Right cardiac atrium (tissue), 5 donors: ENCODE results near the gene FAM50A. TPM values are rescaled to one million over a fixed set of nuclear protein-coding genes. Genes with fewer than 3 reads are reported as not detected.

Source experiments
- ATAC-seq, 2 donors: fragments of 200-7000 bp; cut with Tn5 transposase; one replicate each; pipeline versions ENCODE4 v1.8.0 to v1.9.1; 2020; ENCODE audit warnings: moderate library complexity in 2 of 2, mild to moderate bottlenecking in 1 of 2
- DNase-seq, 3 donors: peaks; one replicate each; pipeline ENCODE4 v3.0.0-alpha.2; 2020
- H3K27ac ChIP-seq: one replicate; pipeline ENCODE4 v1.5.1; 2013; ENCODE audit warnings: mild to moderate bottlenecking, low read length, control low read depth, moderate library complexity
- H3K27me3 ChIP-seq: one replicate; pipeline ENCODE4 v1.6.1; 2013; ENCODE audit not compliant: control insufficient read depth, insufficient read depth
- H3K4me1 ChIP-seq: one replicate; pipeline ENCODE4 v1.6.1; 2013; ENCODE audit warnings: low read length; ENCODE audit not compliant: control insufficient read depth, insufficient read depth
- H3K4me3 ChIP-seq: one replicate; pipeline ENCODE4 v1.5.1; 2013; ENCODE audit warnings: low read length, control low read depth
- H3K9me3 ChIP-seq: one replicate; pipeline ENCODE4 v1.6.1; 2013; ENCODE audit warnings: low read length; ENCODE audit not compliant: control insufficient read depth
- WGBS: extraction: QIAGEN DNeasy Blood & Tissue Kit; methylation state at CpG from one replicate; pipeline ENCODE4 v1.1.7; 2013; 5-methylcytosine and 5-hydroxymethylcytosine counted together
- intact Hi-C, 4 donors: fragments of 100-400 bp; cut with DNase I; formaldehyde crosslinking; loops; one replicate each; pipeline versions ENCODE4 v1.11.0 to v1.14.0; 2022 to 2023
- polyA plus RNA-seq: library from polyadenylated mRNA; stranded (reverse); fragments of 200-250 nt; gene quantifications from one replicate; pipeline ENCODE4 v1.2.3, GENCODE V29; 2013
- total RNA-seq, 4 donors: library from RNA; stranded (reverse); fragmentation: NEBNext Ultra II Directional; extraction: Animal tissue kit (Norgen Biotek cat#: 25700); gene quantifications; one replicate each; pipeline ENCODE4 v1.2.1, GENCODE V29; 2021
- donor health status: healthy with polysubstance abuse.
- donor health status: DM: no; HTN: yes; CAD: no.
- donor health status: DM: no; HTN: no; CAD: no.
- donor health status: DM: no; HTN: yes; CAD: no; lungs with severe emphysema.
- donor health status: DM: yes; HTN: yes; CAD: no.

FAM50A gene
- total and polyA plus RNA-seq, 5 donors: 48.6 to 88.7 (median 53.3) TPM

DNA sequence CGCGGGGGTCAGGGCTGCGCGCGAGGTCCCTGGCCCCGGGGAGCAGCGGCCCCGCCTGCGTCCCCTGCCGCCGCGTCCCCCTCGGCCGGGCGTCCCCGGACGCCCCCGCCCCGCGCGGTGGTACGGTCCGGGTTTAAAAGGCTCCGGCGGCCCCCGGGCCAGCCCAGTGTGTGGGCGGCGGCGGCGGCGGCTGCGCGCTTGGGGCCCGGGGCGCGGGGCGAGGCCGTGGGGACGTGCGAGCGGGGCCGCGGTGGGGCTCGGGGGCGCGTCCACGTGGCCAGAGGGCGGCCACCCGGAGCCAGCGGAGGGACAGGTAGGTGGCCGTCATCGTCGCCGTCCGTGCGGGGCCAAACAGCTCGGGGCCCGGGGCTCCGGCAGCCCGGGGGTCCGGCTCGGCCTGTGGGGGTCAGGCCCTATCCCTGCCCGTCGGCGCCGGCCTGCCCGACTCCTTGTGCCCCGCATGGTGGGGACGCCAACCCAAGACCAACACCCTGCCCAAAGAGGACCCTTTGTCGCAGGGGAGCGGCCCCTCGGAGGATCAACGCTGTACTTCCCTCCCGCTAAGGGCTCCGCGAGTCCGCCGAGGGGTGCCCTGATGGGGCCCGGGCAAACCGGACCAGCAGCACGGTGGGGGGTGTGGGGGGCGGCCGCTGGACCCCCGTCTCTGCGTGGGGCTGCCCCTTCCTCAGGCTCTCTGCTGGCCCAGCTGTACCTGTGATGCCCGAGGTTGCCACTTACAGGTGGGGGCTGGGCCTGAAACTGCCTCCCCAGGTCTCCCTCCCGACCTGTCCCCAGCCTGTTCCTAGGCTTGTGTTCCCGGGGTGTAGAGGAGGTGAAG, 14.4 kb downstream of the FAM50A start, which contains the start of gene PLXNA3:
TSS of gene PLXNA3 (plus strand) at position 166 of the 838 bp plus-strand sequence. CDS start 1,903 bp downstream, outside the sequence.
- ATAC-seq (peak; percentile 54 to 67), DNase-seq (peak; percentile 55 to 86 (median 83))
- Histone ChIP-seq H3K27ac (peak within 1 kb of the TSS; percentile 50), H3K4me1 (peaks cover 5% of the 10 kb centered on the region), H3K4me3 (peak within 1 kb of the TSS; percentile 83), H3K9me3 (no peaks in the 10 kb centered on the region), H3K27me3 (no peaks in the 10 kb centered on the region)
- WGBS: under 1% methylated on average over 67 of the region's 88 CpGs
- intact Hi-C loops: no loop called here

- DNase-seq: peak; percentile 57 to 76 (median 73)
- Histone ChIP-seq H3K4me3 (peak overlapping the region; percentile 83), H3K27ac (no peak overlapping the region), H3K27me3 (no peaks in the 10 kb centered on the region), H3K9me3 (no peaks in the 10 kb centered on the region), H3K4me1 (peaks cover 5% of the 10 kb centered on the region)
- 31% methylated on average over 15 of the region's 15 CpGs for WGBS
- peak; percentile 63 to 82 for ATAC-seq
- intact Hi-C loops: no loop called here
Observed at GRCh38 chrX:154458954-154459778, 15.2 kb downstream of the FAM50A start.

- Histone ChIP-seq H3K4me3 (no peak overlapping the region), H3K9me3 (no peaks in the 10 kb centered on the region), H3K27me3 (no peaks in the 10 kb centered on the region), H3K27ac (no peak overlapping the region), H3K4me1 (peaks cover 5% of the 10 kb centered on the region)
- intact Hi-C loops: no loop called here
- WGBS: 49% methylated on average over 14 of the region's 14 CpGs
- ATAC-seq: peak; percentile 15 to 23
- DNase-seq: peak in 2 of 3 donors; percentile 47 to 70
Observed at GRCh38 chrX:154459832-154460231, 15.9 kb downstream of the FAM50A start.

DNA sequence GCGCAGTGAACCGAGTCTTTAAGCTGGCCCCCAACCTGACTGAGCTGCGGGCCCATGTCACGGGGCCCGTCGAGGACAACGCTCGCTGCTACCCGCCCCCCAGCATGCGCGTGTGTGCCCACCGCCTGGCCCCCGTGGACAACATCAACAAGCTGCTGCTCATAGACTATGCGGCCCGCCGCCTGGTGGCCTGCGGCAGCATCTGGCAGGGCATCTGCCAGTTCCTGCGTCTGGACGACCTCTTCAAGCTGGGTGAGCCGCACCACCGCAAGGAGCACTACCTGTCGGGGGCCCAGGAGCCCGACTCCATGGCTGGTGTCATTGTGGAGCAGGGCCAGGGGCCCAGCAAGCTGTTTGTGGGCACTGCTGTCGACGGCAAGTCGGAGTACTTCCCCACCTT, 16.4 kb downstream of the FAM50A start:
- intact Hi-C loops: no loop called here
- DNase-seq (peak in 2 of 3 donors; percentile 57 to 58), ATAC-seq (no peak)
- 83% methylated on average over 26 of the region's 26 CpGs for WGBS
- no peak overlapping the region for H3K27ac ChIP-seq
- no peaks in the 10 kb centered on the region for H3K27me3 ChIP-seq
- H3K4me1 ChIP-seq: peaks cover 5% of the 10 kb centered on the region
- no peak overlapping the region for H3K4me3 ChIP-seq
- H3K9me3 ChIP-seq: no peaks in the 10 kb centered on the region

DNA sequence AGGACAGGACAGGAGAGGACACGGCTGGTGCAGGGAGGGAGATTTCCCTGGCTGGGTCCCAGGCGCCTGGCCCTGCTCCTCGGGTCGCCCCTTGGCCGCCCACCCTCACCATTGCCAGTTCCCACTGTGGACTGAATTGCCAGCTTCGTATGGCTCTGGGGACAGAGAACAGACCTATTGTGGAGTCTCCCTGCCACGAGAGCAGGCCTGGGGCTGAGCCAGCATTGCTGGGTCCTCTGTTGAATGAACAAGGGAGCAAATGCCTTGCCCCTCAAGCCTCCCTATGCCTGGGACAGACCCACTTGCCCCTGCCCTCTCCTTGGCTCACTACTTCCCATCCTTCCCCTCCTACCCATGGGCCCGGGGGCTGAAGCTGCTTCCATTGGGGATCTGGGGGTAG, 18.5 kb downstream of the FAM50A start:
- Histone ChIP-seq H3K27me3 (no peaks in the 10 kb centered on the region), H3K4me1 (peaks cover 5% of the 10 kb centered on the region), H3K4me3 (no peak overlapping the region), H3K27ac (no peak overlapping the region), H3K9me3 (no peaks in the 10 kb centered on the region)
- 69% methylated on average over 8 of the region's 8 CpGs for WGBS
- intact Hi-C loops: no loop called here
- peak in 2 of 3 donors; percentile 13 to 40 for DNase-seq
- ATAC-seq: no peak

DNA sequence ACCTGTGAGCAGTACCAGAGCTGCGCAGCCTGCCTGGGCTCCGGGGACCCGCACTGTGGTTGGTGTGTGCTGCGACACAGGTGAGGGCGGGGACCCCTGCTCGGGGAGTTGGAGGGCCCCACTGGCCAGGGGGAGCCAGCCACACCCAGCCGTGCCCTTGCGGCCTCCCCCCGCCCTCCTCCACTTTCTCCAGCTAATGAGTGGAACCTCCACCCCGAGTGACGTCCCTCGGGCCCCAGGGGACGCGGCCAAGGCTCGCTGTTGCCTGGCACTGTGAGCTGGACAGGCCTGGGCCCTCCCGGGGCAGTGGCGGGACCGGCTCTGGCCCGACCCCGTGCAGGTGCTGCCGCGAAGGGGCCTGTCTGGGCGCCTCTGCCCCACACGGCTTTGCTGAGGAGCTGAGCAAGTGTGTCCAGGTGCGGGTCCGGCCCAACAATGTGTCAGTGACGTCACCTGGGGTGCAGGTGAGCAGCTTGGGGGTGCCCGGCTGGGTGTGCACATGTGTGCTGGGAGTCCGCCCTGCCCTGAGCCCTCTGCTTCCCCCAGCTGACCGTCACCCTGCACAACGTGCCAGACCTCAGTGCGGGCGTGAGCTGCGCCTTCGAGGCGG, 19.8 kb downstream of the FAM50A start:
- DNase-seq (peak in 2 of 3 donors; percentile 8 to 61), ATAC-seq (no peak)
- 88% methylated on average over 36 of the region's 36 CpGs for WGBS
- no peaks in the 10 kb centered on the region for H3K27me3 ChIP-seq
- intact Hi-C loops: no loop called here
- no peak overlapping the region for H3K4me3 ChIP-seq
- no peak overlapping the region for H3K27ac ChIP-seq
- H3K4me1 ChIP-seq: peaks cover 5% of the 10 kb centered on the region
- H3K9me3 ChIP-seq: no peaks in the 10 kb centered on the region

DNA sequence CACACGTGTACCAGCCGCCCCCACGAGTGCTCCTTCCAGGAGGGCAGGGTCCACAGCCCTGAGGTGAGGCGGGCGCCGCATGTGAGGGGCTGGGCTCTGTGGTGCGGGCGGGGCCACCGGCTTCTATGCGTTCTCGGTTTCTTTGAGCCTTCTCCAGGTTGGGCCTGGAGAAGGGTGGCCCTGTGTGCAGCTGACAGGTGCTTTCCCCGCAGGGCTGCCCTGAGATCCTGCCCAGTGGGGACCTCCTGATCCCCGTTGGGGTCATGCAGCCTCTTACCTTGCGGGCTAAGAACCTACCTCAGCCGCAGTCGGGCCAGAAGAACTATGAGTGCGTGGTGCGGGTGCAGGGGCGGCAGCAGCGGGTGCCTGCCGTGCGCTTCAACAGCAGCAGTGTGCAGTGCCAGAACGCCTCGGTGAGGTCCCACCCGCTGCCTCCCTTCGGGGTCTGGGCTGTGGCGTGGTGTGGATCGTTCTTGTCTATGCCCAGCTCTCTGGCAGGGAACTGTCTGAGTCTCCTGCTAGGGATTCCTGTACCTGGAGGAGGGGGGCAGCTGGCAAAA, 20.9 kb downstream of the FAM50A start:
- Histone ChIP-seq H3K27ac (no peak overlapping the region), H3K4me1 (peaks cover 3% of the 10 kb centered on the region), H3K4me3 (no peak overlapping the region), H3K27me3 (no peaks in the 10 kb centered on the region), H3K9me3 (no peaks in the 10 kb centered on the region)
- intact Hi-C loops: no loop called here
- ATAC-seq: no peak
- DNase-seq: peak in 1 of 3 donors; percentile 56
- 91% methylated on average over 28 of the region's 28 CpGs for WGBS

- Histone ChIP-seq H3K9me3 (no peaks in the 10 kb centered on the region), H3K27me3 (no peaks in the 10 kb centered on the region), H3K27ac (no peak overlapping the region), H3K4me3 (no peak overlapping the region), H3K4me1 (no peaks in the 10 kb centered on the region)
- WGBS: 94% methylated on average over 14 of the region's 14 CpGs
- DNase-seq (peak in 2 of 3 donors; percentile 24 to 26), ATAC-seq (no peak)
- intact Hi-C loops: no loop called here
Observed at GRCh38 chrX:154465601-154466000, 21.7 kb downstream of the FAM50A start.

DNA sequence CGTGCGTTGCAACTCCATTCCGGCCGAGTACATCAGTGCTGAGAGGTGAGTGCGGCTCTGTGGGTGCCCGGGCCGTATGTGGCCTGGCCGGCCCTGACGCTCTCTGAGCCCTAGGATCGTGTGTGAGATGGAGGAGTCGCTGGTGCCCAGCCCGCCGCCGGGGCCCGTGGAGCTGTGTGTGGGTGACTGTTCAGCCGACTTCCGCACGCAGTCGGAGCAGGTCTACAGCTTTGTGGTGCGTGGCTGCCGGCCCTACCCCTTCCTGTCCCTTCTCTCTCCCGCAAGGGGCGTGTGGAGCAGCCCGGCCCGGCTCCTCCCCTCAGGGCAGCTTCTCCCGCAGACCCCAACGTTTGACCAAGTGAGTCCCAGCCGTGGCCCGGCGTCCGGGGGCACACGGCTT, 22.1 kb downstream of the FAM50A start:
- Histone ChIP-seq H3K27ac (no peak overlapping the region), H3K4me3 (no peak overlapping the region), H3K4me1 (no peaks in the 10 kb centered on the region), H3K27me3 (no peaks in the 10 kb centered on the region), H3K9me3 (no peaks in the 10 kb centered on the region)
- intact Hi-C loops: no loop called here
- no peak for ATAC-seq
- peak in 1 of 3 donors; percentile 41 for DNase-seq
- WGBS: 90% methylated on average over 30 of the region's 32 CpGs

GRCh38 chrX:154466907-154467306, 23.0 kb downstream of the FAM50A start:
- Histone ChIP-seq H3K4me1 (no peaks in the 10 kb centered on the region), H3K27ac (no peak overlapping the region), H3K4me3 (no peak overlapping the region), H3K27me3 (no peaks in the 10 kb centered on the region), H3K9me3 (no peaks in the 10 kb centered on the region)
- 95% methylated on average over 15 of the region's 15 CpGs for WGBS
- no peak for ATAC-seq
- intact Hi-C loops: no loop called here
- DNase-seq: peak in 1 of 3 donors; percentile 31
